K562 (cell line): ENCODE measurements around the gene ZKSCAN8. TPM values are rescaled to one million over a fixed set of nuclear protein-coding genes. Genes with fewer than 3 reads are reported as not detected.

Source experiments
- BACH1 ChIP-seq: fragments of 200-800 bp; sonication (Bioruptor generic); IDR thresholded peaks from 2 replicates; pipeline ENCODE4 v1.6.1; 2016; ENCODE audit warnings: missing genetic modification characterization, missing compliant biosample characterization
- C11orf30 ChIP-seq: fragments of 450-650 bp; IDR thresholded peaks from 2 replicates; pipeline ENCODE4 v1.6.1; 2016; ENCODE audit warnings: low read depth, mild to moderate bottlenecking
- CCNT2 ChIP-seq: IDR thresholded peaks from 2 replicates; pipeline ENCODE4 v1.6.1; 2011; ENCODE audit warnings: borderline replicate concordance, low read depth, mild to moderate bottlenecking, moderate library complexity, mixed read lengths, low read length; ENCODE audit not compliant: insufficient read length; ENCODE audit errors: extremely low read depth
- CTBP1 ChIP-seq: fragments of 450-650 bp; IDR thresholded peaks from 2 replicates; pipeline ENCODE4 v1.6.1; 2016; ENCODE audit warnings: borderline replicate concordance
- DNMT1 ChIP-seq: fragments of 450-650 bp; IDR thresholded peaks from 2 replicates; pipeline ENCODE4 v1.6.1; 2016; ENCODE audit warnings: antibody characterized with exemption, mild to moderate bottlenecking
- ELF4 ChIP-seq: fragments of 450-650 bp; formaldehyde crosslinking; IDR thresholded peaks from 2 replicates; pipeline ENCODE4 v1.4.0; 2022; ENCODE audit warnings: missing genetic modification characterization
- EP400 ChIP-seq: fragments of 450-650 bp; IDR thresholded peaks from 2 replicates; pipeline ENCODE4 v1.6.1; 2017; ENCODE audit warnings: antibody characterized with exemption, mild to moderate bottlenecking, moderate library complexity
- ETV1 ChIP-seq: fragments of 450-650 bp; conservative IDR thresholded peaks from 2 replicates; pipeline ENCODE4 v1.6.1; 2016; ENCODE audit warnings: missing genetic modification characterization, control low read depth, low read depth, missing compliant biosample characterization
- GABPB1 ChIP-seq: sonication (generic); formaldehyde crosslinking; IDR thresholded peaks from 2 replicates; pipeline ENCODE4 v1.8.0; 2022; ENCODE audit warnings: mild to moderate bottlenecking, missing genetic modification reagents
- KAT8 ChIP-seq: fragments of 450-650 bp; IDR thresholded peaks from 2 replicates; pipeline ENCODE4 v1.6.1; 2016; ENCODE audit warnings: low read depth, mild to moderate bottlenecking
- MLLT1 ChIP-seq, 2 experiments: fragments of 450-650 bp; IDR thresholded peaks; 2 replicates each; pipeline ENCODE4 v1.6.1; 2016
- MTF1 ChIP-seq: fragments of 250-450 bp; sonication (Bioruptor Pico); IDR thresholded peaks from 2 replicates; pipeline ENCODE4 v1.9.0; 2021; ENCODE audit warnings: moderate library complexity, mild to moderate bottlenecking, inconsistent platforms, borderline replicate concordance
- NFIC ChIP-seq: fragments of 450-650 bp; IDR thresholded peaks from 2 replicates; pipeline ENCODE4 v1.6.1; 2017; ENCODE audit warnings: mild to moderate bottlenecking, inconsistent platforms
- POLR2B ChIP-seq: fragments of 450-650 bp; IDR thresholded peaks from 2 replicates; pipeline ENCODE4 v1.6.1; 2018; ENCODE audit warnings: low read depth; ENCODE audit not compliant: partially characterized antibody
- PRDM10 ChIP-seq: fragments of 450-650 bp; IDR thresholded peaks from 2 replicates; pipeline ENCODE4 v1.6.1; 2018; ENCODE audit not compliant: partially characterized antibody
- ZBTB11 ChIP-seq, 3 experiments: fragments of 200-800 bp in 1 of 3; fragments of 250-450 bp in 1 of 3; fragments of 450-650 bp in 1 of 3; sonication (Bioruptor Pico) in 1 of 3; sonication (Bioruptor generic) in 1 of 3; formaldehyde crosslinking in 1 of 3; IDR thresholded peaks; 2 replicates each; pipeline versions ENCODE4 v1.6.1 to v1.8.0; 2016 to 2022; ENCODE audit warnings: mild to moderate bottlenecking in 2 of 3, missing genetic modification characterization in 2 of 3, missing compliant biosample characterization in 1 of 3, moderate library complexity in 1 of 3
- ZNF436 ChIP-seq: fragments of 250-450, 450-650 bp; sonication (Bioruptor Pico); formaldehyde crosslinking; IDR thresholded peaks from 2 replicates; pipeline ENCODE4 v1.7.0; 2020; ENCODE audit warnings: mild to moderate bottlenecking
- ZNF75A ChIP-seq: fragments of 450-650 bp; formaldehyde crosslinking; IDR thresholded peaks from 2 replicates; pipeline ENCODE4 v1.4.0; 2020; ENCODE audit warnings: mild to moderate bottlenecking
- polyA plus RNA-seq, 8 experiments: library from polyadenylated mRNA; depleted of rRNA in 4 of 8; stranded (reverse) in 5 of 8; unstranded in 3 of 8; fragments of >200 nt; fragmentation: Nextera tagmentation in 2 of 8; fragmentation: Illumina TruSeq in 1 of 8; extraction: Ambion mirVana in 2 of 8; extraction: Trizol in 1 of 8; gene quantifications; 2 replicates each; pipeline versions ENCODE4 v1.2.1 to v1.2.3, GENCODE V29; 2011 to 2014; ENCODE audit warnings: inconsistent platforms in 1 of 8, missing spikeins in 1 of 8
- total RNA-seq, 7 experiments: library from RNA; depleted of rRNA in 6 of 7; stranded (reverse); fragments of >200 nt in 6 of 7; fragmentation: Illumina TruSeq in 2 of 7; extraction: Trizol in 2 of 7; gene quantifications; 2 replicates each; pipeline versions ENCODE4 v1.2.1 to v1.2.3, GENCODE V29; 2011 to 2021; ENCODE audit warnings: low replicate concordance in 1 of 7

Gene ZKSCAN8
- total and polyA plus RNA-seq, 9 of the 15 experiments (the other 6 are each of a cell fraction or from before 2014, with no cell fraction given), result 3.3 to 37.7 (median 21.7) TPM

GRCh38 chr6:28104392-28105244, 37.1 kb upstream of the ZKSCAN8 start (continued):
- TF ChIP-seq ZBTB11 (CRISPR knock-in tag; IDR thresholded peaks at IDR 0.05) (peak; percentile 90 to 98 (median 93); a peak in 5 of 6 replicates), ETV1 (peak; percentile 94), MTF1 (CRISPR knock-in tag) (no peak), ZNF436 (CRISPR knock-in tag) (no peak), POLR2B (peak; percentile 85), EP400 (peak; percentile 70), BACH1 (tag) (no peak), DNMT1 (no peak), CCNT2 (peak; percentile 61), NFIC (peak; percentile 54), MLLT1 (IDR thresholded peaks at IDR 0.05) (peak in 1 of 2 experiments; percentile 25; a peak in 2 of 4 replicates), GABPB1 (CRISPR knock-in tag) (peak; percentile 97), C11orf30 (peak; percentile 63), CTBP1 (peak; percentile 91; the same call in 1 of the 2 replicates), ZNF75A (CRISPR knock-in tag) (no peak), PRDM10 (peak; percentile 42), KAT8 (peak; percentile 13; the same call in 1 of the 2 replicates), ELF4 (CRISPR knock-in tag) (peak; percentile 29; the same call in 1 of the 2 replicates)
